Superior temporal gyrus (tissue), 1 donor: Measurements from ENCODE around the gene CEBPE.

ENCODE experiments used
- DNase-seq: peaks from one replicate; pipeline ENCODE4 v3.0.0-alpha.2; 2016; ENCODE audit errors: extremely low spot score

CEBPE gene

GRCh38 chr14:23102801-23103200 lies 16.3 kb downstream of the CEBPE start:
- peak; percentile 15 for DNase-seq

GRCh38 chr14:23101986-23102625 lies 16.9 kb downstream of the CEBPE start:
- no peak for DNase-seq

- no peak for DNase-seq
Observed at GRCh38 chr14:23101213-23101970, 17.7 kb downstream of the CEBPE start.

GRCh38 chr14:23099212-23099861 lies 19.7 kb downstream of the CEBPE start:
- DNase-seq: no peak

GRCh38 chr14:23097786-23098185 lies 21.3 kb downstream of the CEBPE start:
- DNase-seq: no peak

GRCh38 chr14:23095196-23096108 lies 23.6 kb downstream of the CEBPE start, which contains the start of gene C14orf119:
Gene C14orf119 (plus strand): TSS chr14:23095505. CDS start chr14:23097659, 2,154 bp downstream.
- DNase-seq: peak; percentile 100

GRCh38 chr14:23094666-23095195 lies 24.3 kb downstream of the CEBPE start, which contains the start of gene ACIN1:
Gene ACIN1 (minus strand): TSS chr14:23095136. CDS start chr14:23095112, 24 bp downstream.
- no peak for DNase-seq

GRCh38 chr14:23093991-23094665 lies 24.9 kb downstream of the CEBPE start:
- no peak for DNase-seq

GRCh38 chr14:23093526-23093925 lies 25.5 kb downstream of the CEBPE start:
- DNase-seq: no peak

- no peak for DNase-seq
Observed at GRCh38 chr14:23093104-23093503, 26.0 kb downstream of the CEBPE start.

- no peak for DNase-seq
Observed at GRCh38 chr14:23091294-23092225, 27.5 kb downstream of the CEBPE start.

- no peak for DNase-seq
Observed at GRCh38 chr14:23090254-23090636, 28.8 kb downstream of the CEBPE start.

- DNase-seq: no peak
Observed at GRCh38 chr14:23089498-23090253, 29.4 kb downstream of the CEBPE start.

GRCh38 chr14:23086565-23086964 lies 32.5 kb downstream of the CEBPE start:
- DNase-seq: no peak

GRCh38 chr14:23085458-23085857 lies 33.6 kb downstream of the CEBPE start:
- no peak for DNase-seq

GRCh38 chr14:23080474-23080873 lies 38.6 kb downstream of the CEBPE start:
- DNase-seq: no peak

GRCh38 chr14:23079716-23080115 lies 39.3 kb downstream of the CEBPE start:
- no peak for DNase-seq

GRCh38 chr14:23078692-23079116 lies 40.4 kb downstream of the CEBPE start:
- DNase-seq: no peak

GRCh38 chr14:23077962-23078361 lies 41.1 kb downstream of the CEBPE start:
- DNase-seq: no peak
